ENCODE results near the gene STAG1.

DNA sequence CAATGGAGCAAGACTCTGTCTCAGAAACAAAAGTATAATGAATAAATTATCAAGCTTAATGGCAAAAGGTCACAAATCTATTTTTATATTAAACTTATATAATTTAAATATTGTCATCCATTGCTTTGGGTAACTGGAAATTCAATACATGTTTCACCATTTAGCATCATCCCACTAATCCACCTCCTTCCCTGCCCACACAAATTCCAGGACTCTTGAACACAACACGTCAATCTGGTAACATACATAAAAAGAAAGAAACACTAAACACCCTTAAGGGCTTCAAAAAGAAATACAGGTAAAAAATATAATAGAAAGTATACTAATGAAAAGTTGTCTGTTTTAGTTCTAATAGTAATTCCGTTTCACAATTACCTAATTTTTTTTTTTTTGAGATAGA, 149.4 kb downstream of the STAG1 start:
- TF ChIP-seq POLR2A (IDR thresholded peaks at IDR 0.05) (no peak), CTCF (IDR thresholded peaks at IDR 0.05) (no peak)

All from vagina (tissue), 2 donors.